Fibroblast of the conjunctiva (primary cell): Measurements from ENCODE around the gene TUNAR.

Experiments used
- DNase-seq: peaks from one replicate; pipeline ENCODE4 v3.0.0-alpha.2; 2010; ENCODE audit warnings: low read depth

TUNAR gene

DNA sequence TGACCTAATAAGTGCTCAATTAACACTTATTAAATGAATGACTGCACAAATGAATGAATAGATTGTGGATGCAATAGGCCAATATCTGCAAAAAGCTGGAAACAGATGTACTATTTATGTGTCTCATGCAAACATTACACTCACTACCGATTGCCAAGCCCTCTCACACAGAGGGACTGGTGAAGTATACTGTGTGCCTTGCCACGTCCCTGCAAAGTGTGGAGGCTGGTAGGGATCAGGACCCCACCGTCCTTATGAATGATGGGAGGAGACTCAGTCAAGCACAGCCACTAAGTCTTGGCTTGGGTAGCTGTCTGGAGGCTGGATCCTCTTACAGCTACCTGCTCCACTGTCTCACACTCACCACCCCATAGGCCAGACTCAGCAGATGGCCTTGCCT, 3.9 kb upstream of the TUNAR start:
- no peak for DNase-seq

DNA sequence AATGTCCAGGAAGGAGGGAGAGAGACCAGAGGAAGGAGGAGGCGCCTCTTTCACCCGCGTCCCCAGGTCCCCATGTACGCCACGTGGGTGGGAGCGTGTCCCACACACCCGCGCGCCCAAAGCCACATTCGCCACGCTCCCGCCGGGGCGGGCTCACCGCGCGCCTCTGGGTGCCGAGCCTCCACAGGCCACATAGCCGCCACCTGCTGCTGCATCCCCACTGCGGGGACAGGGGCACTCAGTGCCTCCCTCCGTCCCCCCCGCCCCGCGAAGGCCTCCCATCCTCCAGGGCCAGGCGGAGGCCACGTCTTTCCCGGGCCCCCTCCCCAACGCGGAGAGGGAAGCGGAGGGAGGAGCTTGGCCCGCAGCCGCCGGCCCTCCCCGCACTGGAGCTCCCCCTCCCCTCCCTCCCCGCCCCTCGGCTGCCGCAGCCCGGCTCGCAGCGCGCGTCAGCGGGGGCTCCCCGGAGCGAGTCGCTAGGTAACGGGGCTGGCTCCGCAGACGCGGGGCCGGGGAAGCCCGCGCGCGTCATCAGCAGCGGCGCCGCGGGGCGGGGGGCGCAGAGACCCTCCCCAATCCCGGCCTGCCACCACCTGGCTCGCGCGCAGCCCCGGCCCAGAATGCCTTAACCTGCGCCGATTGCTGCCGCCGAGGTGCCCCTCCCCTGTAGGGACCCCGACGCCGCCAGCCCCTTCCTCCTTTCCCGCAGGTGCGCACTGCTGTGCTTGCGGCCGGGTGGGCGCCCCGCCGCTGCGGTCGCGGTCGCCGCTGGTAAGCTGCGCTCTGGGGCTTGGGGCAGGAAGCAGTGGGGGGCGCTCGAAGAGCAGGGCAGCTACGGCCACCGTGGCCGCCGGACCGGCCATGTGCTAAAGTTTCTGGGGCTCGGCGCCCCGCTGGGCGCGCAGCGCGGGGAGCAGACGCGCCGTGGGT, 536 bp upstream of the TUNAR start:
- no peak for DNase-seq

DNA sequence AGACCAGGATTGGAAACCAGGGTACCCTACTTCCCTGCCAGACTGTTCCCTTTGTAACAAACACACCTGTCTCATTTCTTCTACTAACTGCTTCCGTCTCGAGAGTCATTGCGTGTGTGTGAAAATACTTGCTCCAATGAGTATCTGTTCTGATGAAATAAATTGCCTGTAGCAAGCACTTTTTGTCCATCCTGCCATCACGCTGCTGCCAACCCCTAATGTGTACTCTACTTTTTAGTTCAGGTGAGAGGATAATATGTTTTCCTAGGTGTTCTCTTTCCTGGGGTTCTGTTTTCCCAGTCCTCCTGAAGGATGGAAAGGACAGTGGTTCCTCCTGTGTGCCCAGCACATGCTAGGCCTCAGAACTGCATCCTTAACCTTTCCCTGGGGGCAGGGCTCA, 1.0 kb downstream of the TUNAR start:
- DNase-seq: no peak

DNA sequence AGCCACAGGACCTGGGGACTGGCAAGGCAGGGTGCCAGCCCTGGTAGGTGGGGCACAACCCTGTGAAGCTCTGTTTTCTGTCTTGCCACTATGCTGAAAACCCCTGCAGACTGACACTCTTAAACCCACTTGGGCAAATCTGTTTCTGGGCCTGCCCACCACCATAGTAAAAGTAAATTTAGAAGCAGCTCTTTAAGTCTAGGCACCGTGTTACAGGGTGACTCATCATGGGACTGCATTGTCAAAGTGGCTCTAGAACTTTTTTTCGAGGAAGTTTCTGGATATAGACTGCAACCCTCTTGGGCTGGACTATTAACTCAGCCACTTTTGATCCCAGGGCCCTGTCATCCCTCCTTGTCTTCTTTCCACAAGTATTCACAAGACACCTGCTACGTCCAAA, 7.7 kb downstream of the TUNAR start:
- DNase-seq: no peak

DNA sequence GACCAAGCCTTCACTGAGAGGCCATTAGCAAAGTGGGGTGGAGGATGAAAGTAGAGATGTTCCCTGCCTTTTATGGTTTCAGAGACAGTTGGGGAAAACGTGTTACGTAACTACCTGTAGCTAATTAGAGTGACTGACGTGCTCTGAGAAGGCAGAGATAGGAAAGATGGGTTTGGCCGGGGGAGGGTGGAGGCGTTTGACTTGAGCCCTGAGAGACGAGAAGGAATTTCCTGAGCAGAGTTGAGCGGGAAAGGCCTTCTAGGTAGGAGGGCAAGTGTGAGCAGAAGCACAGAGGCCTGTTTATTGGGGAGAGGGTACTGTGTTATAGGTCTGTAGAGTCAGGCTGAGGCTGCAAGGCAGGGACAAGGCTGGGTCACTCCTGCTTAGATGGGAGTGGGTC, 8.6 kb downstream of the TUNAR start:
- DNase-seq: no peak

DNA sequence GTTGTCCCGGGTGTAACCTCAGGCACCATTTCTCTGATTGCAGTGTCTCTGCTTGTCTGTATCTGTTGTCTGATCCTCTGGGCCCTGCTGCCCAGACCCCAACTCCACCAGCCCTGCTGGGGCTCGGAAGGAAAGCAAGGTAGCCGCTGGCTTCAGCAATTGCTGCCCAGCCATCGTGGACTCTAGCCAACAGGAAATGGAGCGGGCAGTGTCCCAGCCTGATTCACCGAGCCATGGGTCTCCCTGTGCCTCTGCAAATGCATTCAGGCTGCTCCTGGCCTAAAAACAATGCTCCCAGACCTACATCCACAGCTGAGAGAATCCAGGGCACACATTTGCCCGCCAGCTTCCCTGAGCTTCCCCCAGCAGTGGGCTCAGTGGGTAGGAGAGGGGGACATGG, 9.2 kb downstream of the TUNAR start:
- DNase-seq: no peak

DNA sequence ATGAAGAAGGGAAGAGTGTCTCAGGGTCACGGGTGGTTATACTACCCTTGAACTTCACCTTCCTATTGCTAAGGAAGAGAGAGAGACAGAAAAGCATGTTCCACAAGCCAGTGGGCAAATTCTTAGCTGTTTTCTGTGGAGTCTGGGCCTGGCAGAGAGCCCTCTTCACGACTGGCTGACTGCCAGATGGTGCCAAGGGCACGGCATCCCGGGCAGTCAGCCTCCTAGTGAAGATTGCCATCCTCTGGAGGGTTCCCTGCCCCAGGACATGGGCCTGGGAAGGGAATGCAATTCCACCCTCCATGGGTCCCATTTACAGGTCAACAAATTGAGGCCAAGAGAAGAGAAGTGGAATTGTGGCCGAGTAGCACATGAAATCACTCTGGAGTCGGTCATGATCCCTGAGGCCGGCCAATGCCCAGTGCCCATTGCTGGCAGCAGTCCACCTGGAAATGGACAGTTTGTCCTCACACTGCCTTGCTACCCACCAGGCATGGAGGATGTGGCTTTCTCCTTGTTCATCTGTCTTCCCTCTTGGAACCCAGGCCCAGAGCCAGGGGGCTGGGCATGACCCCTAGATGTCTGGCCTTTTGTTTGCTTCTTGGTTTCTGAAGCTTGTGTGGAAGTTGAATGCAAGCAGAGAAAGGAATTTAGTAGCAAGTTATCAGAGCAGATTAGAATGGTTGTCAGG, 9.9 kb downstream of the TUNAR start:
- DNase-seq: no peak

DNA sequence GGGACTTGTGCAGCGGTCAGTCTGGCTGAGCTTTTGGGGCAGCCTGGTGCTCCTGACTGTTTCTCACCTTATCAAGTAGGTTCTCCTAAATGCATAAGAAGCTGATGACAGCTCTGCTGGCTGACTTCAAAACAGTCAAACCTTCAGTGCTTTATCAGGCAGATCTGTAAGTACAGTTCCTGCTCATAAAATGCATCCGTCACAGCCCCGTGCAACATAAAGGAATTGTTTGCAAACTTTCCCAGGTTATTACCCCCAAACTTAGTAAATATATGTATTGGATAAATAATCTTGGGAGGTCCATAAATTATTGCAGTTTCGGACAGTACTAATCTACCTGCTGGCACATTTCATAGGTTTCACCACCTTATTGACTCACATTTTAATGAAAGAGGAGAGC, 10.7 kb downstream of the TUNAR start:
- DNase-seq: no peak

DNA sequence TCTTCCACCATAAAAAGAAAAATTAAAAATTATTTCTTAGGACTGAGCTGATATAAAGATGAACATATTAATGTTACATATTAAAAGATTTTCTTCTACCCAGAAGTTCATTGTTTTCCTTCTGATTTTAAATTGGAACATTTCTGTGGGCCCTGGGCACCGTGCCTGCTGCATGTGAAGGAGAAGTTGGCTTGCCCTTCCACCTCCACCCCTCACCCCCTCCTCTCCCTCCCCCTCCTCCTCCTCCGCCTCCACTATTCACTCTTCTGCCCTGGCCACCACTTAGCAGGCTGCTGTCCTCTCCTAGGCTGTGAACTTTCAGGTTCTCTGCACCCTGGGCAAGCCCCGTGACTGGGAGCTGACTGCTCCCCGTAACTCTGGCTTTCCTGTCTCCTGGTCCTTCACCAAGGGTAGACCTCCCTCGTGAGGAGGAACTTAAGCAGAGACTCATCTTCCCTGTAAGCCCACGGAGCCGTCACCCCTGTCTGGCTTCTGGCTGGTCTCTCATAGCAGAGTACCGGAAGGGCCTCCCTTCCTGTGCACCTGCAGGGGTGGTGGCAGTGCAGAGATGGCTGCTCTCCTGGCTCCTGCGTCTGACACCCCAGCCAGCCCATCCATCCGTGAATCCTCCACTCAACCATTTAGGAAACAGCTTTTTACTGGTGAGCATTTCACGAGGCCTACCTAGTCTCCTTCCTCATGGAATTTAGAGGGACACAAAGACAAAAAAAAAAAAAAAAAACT, 12.8 kb downstream of the TUNAR start:
- DNase-seq: no peak

DNA sequence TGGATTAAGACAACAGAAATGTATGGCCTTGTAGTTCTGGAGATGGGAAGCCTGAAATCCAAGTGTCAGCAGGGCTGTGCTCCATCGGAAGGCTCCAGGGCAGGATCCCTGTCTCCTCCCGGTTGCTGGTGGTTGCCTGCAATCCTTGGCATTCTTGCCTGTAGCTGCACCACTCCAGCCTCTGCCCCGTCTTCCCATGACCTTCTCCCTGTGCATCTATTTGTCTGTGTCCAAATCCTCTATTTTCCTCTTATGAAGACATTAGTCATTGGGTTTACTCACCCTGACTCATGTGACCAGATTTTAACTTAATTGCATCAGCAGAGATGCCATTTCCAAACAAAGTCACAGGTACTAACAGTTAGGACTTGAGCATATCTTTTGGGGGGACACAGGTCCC, 15.1 kb downstream of the TUNAR start:
- peak; percentile 6 for DNase-seq

DNA sequence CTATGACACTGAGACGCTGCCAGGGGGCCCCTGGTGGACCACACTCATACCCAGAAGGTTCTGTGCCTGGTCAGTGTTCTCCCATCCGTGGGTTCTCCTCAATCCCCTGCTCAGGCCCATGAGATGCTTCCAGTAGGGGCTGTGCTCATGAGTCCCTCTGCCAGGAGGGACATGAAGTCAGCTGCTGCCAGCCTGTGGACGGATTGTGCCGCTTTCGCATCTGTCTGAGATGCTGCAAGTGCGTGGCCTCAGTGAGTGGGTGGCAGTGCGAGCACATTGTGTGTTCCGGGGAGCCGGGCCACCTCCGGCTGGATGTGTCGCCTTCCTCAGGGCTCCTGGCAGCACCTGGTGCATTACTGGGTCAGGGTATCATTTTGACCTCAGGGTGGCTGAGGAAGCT, 15.5 kb downstream of the TUNAR start:
- DNase-seq: no peak

DNA sequence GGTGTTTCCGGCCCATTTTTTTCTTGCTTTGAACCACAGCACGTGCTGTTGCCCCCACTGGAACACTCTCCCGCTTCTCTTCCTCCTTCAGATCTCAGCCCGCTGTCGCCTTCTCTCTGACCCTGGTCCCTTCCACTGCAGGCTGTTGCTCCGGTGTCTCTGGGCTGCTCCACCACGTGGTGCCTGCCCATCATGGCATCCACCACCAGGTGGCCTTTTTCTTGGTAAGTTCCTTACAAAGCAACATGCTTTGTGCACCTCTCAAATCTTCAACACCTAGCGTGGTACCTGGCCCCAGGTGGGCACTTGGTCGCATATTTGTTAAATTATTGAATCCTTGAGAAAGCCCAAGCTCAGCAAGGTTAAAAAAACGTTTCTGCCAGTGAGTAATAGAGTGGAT, 19.1 kb downstream of the TUNAR start:
- DNase-seq: no peak

DNA sequence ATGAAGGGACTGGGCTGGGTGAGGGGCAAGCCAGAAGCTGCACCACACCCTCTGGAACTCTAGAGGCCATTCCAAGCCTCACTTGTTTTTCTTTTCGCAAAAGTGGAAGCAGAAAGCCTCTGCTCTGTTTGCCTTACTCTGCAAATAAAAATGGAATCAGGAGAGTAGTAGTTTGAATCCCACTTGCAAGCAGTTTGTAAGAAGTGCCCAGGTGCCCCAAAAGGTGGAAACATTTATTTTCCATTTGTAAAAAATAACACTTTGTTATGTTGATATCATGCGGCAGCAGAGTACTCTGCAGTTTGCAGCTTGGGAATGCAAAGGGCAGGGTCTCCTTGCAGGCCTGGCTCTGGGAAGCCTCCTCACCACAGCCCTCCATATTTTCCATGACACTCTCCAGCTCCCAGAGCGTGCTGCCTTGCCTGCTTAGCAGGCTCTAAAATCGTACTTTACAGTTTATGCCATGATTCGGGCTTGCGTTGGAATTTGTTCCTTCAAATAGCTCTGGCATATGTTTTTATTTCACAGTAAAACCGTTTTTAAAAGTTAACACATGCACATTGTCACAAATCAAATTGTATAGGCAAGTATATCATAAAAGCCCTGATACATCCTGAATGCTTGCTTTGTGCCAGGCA, 20.0 kb downstream of the TUNAR start:
- no peak for DNase-seq

DNA sequence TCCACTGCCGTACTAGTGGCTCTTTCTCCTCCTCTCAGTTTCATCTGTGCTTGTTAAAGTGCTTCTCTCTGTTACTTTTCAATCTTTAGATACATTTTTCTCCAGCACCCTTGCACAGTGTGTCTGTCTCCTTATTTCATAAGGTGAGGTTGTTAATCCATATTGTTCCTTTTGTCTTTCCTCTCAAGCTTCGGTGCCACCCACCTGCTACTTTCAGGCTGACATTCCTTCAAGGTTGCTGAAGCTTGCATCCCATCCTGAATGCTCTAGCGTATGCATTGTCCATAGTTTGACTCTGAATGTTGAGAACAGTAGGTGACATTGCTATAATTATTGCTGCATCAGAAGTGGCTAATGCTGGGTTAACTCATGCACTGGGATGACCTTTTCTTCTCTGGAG, 20.6 kb downstream of the TUNAR start:
- DNase-seq: no peak

DNA sequence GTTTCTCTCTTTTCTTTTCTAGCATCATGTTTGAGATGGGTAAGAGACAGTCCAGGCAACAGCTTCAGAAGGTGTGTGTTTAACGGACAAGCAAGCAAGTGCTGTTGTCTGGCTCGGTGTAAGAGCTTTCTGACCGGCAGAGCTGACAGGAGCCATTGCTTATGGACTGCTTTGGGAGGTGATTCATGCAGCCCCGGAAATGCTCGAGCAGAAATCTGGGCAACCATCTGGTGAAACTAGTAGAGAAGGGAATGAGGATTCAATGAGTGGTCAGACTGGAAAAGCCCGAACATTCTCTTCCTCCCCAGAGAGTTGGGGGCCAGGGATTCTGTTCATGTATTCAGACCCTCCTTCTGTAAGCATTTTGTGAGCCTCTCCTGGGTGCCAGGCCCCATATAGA, 24.4 kb downstream of the TUNAR start:
- DNase-seq: no peak

DNA sequence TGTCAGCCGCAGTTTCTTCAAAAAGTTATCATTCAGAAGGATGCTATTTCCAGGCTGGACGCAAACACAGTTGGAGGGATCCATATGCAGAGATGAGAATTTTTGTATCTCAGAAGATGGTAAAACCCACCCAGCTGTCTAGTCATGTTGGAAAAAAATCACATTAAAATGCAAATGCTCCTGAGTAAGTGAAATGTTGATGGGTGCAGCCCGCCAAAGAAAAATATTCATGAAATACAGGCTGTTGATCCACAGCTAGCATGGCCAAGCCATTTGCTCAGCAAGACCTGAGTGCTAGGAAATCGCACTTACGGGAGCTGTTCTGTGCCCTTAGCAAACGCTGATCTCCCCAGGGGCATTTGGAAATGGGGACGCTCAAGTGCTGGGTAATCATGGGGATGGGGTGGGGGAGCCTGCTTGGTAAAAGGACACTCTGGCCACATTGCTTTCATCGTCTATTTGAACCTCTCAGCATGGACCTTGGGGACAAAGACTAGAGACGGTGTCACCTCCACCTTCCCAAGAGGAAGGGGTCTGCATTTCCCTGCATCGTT, 25.7 kb downstream of the TUNAR start:
- no peak for DNase-seq

DNA sequence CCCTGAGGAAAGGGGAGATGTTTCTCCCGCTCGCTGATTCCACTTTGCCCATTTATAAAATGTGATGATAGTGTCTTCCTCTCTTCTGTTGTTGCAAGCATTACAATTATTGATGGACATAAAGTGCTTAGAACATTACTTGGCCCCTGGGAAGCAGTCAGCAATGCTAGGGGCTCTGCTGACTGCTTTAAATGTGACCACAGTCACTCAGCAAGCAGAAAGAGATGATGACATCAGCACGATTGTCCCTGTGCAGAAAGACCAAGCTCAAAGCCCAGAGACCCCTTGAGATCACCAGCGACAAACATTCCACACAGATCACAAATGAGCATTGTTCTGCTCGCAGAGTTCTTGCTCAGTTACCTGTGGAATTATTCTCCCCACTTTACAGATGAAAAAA, 26.5 kb downstream of the TUNAR start:
- no peak for DNase-seq

DNA sequence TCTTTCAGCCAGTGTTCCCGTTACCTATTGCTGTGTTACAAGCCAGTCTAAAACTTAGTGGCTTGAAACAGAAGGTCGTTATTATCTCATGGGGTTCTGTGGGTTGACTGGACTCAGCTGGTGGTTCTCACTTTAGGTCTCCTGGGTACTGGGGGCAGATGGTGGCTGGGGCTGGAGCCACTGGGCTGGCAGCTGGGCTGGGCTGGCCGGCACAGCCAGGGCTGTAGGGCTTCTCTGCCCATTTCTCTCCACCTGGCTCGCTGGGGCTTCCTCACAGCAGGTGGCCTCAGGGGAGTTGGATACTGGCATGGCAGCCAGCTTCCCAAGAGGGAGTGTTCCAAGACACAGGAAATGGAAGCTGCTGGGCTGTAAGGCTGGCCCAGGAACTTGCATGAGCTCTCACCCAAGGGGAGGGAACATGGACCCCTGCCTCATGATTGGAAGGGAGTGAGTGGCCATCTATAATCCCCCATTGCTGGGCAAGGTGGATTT, 27.0 kb downstream of the TUNAR start:
- no peak for DNase-seq

DNA sequence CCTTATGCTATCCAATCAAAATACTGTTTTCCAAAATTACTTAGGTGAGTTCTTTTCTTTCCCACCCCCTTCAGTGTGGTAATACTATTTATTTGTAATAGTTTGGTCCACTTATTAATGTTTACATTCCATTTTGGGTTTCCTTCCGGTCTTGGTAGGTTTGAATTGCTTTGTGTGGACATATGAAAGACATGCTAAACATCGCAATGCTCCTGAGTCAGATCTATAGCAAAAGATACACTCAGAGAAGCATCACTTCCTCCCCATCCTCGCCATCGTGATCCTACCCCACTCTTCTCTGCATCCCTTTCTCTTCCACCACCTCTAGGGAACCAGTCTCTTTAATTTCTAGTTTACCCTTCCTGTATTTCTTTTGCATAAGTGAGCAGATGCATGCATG, 30.0 kb downstream of the TUNAR start:
- no peak for DNase-seq

DNA sequence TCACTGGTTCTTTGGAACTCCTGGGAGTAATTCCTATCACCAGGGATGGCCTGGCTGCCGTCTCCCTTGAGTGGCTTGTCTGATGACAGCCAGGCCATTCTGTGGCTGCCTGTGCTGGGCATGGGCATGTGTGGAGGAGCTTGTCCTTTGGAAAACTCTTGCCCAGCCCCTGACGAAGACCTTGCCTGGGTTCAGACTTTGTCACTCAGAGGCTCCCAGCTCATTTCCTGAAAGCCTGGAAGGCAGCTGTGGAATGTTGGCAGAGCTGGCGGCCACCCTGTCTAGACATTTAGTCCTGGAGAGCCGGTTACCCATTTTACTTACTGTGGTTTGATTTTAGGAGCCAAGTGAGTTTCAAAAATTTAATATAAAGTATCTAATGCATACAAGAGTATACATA, 34.0 kb downstream of the TUNAR start:
- DNase-seq: no peak

DNA sequence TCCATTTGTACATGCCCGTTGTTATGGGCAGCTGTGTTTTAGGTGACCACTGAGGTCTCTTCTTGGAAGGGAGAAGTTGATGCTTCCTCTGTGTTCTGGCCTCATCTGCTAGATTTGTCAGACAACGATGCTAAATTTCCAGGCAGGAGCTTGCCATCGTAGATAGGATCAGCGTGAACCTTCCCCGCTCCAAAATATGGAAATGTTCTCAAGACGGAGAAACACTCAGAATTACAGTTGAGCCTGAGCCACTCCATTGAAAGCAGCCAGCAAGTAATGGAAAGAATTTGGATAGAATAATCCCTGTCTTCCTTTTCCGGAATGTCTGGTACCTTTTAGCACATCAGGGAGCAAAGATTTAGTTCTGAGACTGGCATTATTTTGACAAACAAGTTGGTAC, 34.8 kb downstream of the TUNAR start:
- DNase-seq: no peak

DNA sequence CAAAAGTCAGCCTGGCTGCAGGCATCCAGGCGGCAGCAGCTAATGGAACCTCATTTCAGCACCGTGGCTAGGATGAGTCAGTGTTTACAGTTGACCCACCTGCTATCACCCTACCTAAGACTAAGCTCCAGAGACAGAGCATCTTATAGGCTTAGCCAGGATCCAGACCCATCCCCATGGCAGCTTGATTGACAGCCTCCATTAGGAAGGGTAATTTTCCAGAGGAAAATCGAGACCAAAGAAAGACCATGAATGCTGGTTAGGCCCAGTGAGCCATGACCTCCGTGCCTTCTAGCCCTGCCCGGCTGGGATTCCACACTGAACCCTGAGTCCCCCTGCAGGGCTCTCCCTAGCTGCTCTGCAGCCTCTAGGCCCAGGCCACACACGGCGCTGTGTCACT, 38.7 kb downstream of the TUNAR start:
- DNase-seq: no peak
